K562 (cell line): ENCODE data around the gene TBL1X. TPM values are rescaled to one million over a fixed set of nuclear protein-coding genes. Genes with fewer than 3 reads are reported as not detected.

Experiments used
- ATAC-seq: fragments of 200-7000 bp; cut with Tn5 transposase; 3 replicates; pipeline ENCODE4 v1.9.1; 2020; ENCODE audit warnings: moderate library complexity
- BruUV-seq: library from RNA; stranded (reverse); fragments of 400-500 nt; replicated peaks from 2 replicates; lab custom pipeline; 2021; lab: Mats Ljungman, UMichigan
- CTCF ChIA-PET: fragments of 300-600 bp; formaldehyde crosslinking; extraction: SDS; loops from one replicate; lab custom pipeline; 2021; ENCODE audit warnings: low intra/inter-chr PET ratio; lab: Yijun Ruan, JAX
- POLR2A ChIA-PET: fragments of 300-600, 350-650 bp; sonication (Branson Sonifier 250); formaldehyde crosslinking; extraction: SDS; loops from one replicate; lab custom pipeline; 2021; ENCODE audit warnings: antibody characterized with exemption, inconsistent platforms; lab: Yijun Ruan, JAX
- DNase-seq, 4 experiments: peaks; one replicate each; pipeline versions ENCODE4 v3.0.0 to v3.0.0-alpha.2; 2011 to 2018; ENCODE audit warnings: low spot score in 3 of 4, mixed read lengths in 3 of 4; ENCODE audit errors: extremely low read depth in 1 of 4
- FAIRE-seq: peaks from 2 replicates; lab custom pipeline; 2011; peaks lifted over from hg19 to GRCh38; lab: Jason Lieb, UNC
- H2AFZ ChIP-seq: 2 replicates; pipeline ENCODE4 v1.6.0; 2011; ENCODE audit warnings: low read depth, low read length, control low read depth, inconsistent platforms
- H3K27ac ChIP-seq: fragments of 200-600 bp; 3 replicates; pipeline ENCODE4 v1.8.0; 2011; ENCODE audit warnings: low read depth, mild to moderate bottlenecking, control low read depth, inconsistent platforms, low read length, moderate library complexity, mixed read lengths; ENCODE audit errors: extremely low read depth
- H3K27me3 ChIP-seq, 2 experiments: fragments of 300-600 bp in 1 of 2; 2 replicates in 1 of 2; 3 replicates in 1 of 2; pipeline versions ENCODE4 v1.6.0 to v1.8.0; 2011; ENCODE audit warnings: inconsistent platforms in 2 of 2, low read length in 2 of 2, mild to moderate bottlenecking in 1 of 2, mixed read lengths in 1 of 2, moderate library complexity in 1 of 2; ENCODE audit not compliant: control insufficient read depth in 2 of 2, insufficient read depth in 2 of 2
- H3K36me3 ChIP-seq: fragments of 300-600 bp; 3 replicates; pipeline ENCODE4 v1.8.0; 2011; ENCODE audit warnings: mild to moderate bottlenecking, low read length, inconsistent platforms; ENCODE audit not compliant: control insufficient read depth, insufficient read depth
- H3K4me1 ChIP-seq, 2 experiments: fragments of 200-600 bp in 1 of 2; replicated peaks in 1 of 2; 2 replicates in 1 of 2; 3 replicates in 1 of 2; pipeline versions ENCODE4 v1.5.1 to v1.8.0; 2011; ENCODE audit warnings: inconsistent platforms in 2 of 2, low read length in 2 of 2, mild to moderate bottlenecking in 1 of 2, mixed read lengths in 1 of 2, moderate library complexity in 1 of 2; ENCODE audit not compliant: control insufficient read depth in 2 of 2, insufficient read depth in 2 of 2
- H3K4me2 ChIP-seq: 2 replicates; pipeline ENCODE4 v1.6.1; 2011; ENCODE audit warnings: low read length, control low read depth, inconsistent platforms, mixed read lengths; ENCODE audit not compliant: insufficient read depth
- H3K4me3 ChIP-seq: fragments of 200-600 bp; sonication (generic), shearing (Covaris generic); 2 replicates; pipeline ENCODE4 v1.5.1; 2016; ENCODE audit warnings: control low read depth, inconsistent platforms
- H3K79me2 ChIP-seq: fragments of 200-600 bp; 3 replicates; pipeline ENCODE4 v1.8.0; 2011; ENCODE audit warnings: low read length, inconsistent platforms; ENCODE audit not compliant: control insufficient read depth, insufficient read depth
- H3K9ac ChIP-seq, 2 experiments: 2 replicates each; pipeline versions ENCODE4 v1.6.0 to v1.6.1; 2011; ENCODE audit warnings: low read depth in 2 of 2, low read length in 2 of 2, control low read depth in 1 of 2, inconsistent platforms in 1 of 2, mild to moderate bottlenecking in 1 of 2, mixed read lengths in 1 of 2; ENCODE audit not compliant: insufficient read depth in 1 of 2
- H3K9me1 ChIP-seq: one replicate; pipeline ENCODE4 v1.6.0; 2011; ENCODE audit warnings: inconsistent platforms, mild to moderate bottlenecking, low read length, moderate library complexity; ENCODE audit not compliant: control insufficient read depth, insufficient read depth
- H3K9me3 ChIP-seq: replicated peaks from 2 replicates; pipeline ENCODE4 v1.5.1; 2011; ENCODE audit warnings: low read depth, low read length, inconsistent platforms; ENCODE audit not compliant: control insufficient read depth, insufficient read depth
- H4K20me1 ChIP-seq: replicated peaks from 2 replicates; pipeline ENCODE4 v1.6.1; 2011; ENCODE audit warnings: low read length, inconsistent platforms, mixed read lengths; ENCODE audit not compliant: control insufficient read depth, insufficient read depth
- CTCF ChIP-seq, 3 experiments: IDR thresholded peaks in 2 of 3; conservative IDR thresholded peaks in 1 of 3; 2 replicates each; pipeline ENCODE4 v1.5.1; 2011 to 2012; ENCODE audit warnings: low read length in 3 of 3, mild to moderate bottlenecking in 3 of 3, control low read depth in 2 of 3, improper control_type of control experiment in 1 of 3, inconsistent platforms in 1 of 3, low read depth in 1 of 3, mixed read lengths in 1 of 3, moderate library complexity in 1 of 3; ENCODE audit not compliant: insufficient read depth in 2 of 3
- CTCFL ChIP-seq: IDR thresholded peaks from 2 replicates; pipeline ENCODE4 v1.6.1; 2011; ENCODE audit warnings: borderline replicate concordance, low read depth, mild to moderate bottlenecking, moderate library complexity, low read length; ENCODE audit not compliant: insufficient read depth, poor library complexity, severe bottlenecking
- ZFP91 ChIP-seq: sonication (generic); formaldehyde crosslinking; IDR thresholded peaks from 2 replicates; pipeline ENCODE4 v1.8.0; 2022; ENCODE audit warnings: mild to moderate bottlenecking, missing genetic modification reagents
- ZNF354B ChIP-seq: fragments of 250-450 bp; sonication (Bioruptor Pico); IDR thresholded peaks from 2 replicates; pipeline ENCODE4 v1.4.0; 2020
- WGBS: fragments of 100-300 bp; shearing (Covaris generic); methylation state at CpG from one replicate; pipeline ENCODE4 v1.1.6; 2016; ENCODE audit warnings: low coverage, mixed read lengths; ENCODE audit not compliant: insufficient coverage; ENCODE audit errors: missing lambda C conversion rate; 5-methylcytosine and 5-hydroxymethylcytosine counted together
- in situ Hi-C: fragments of 300-500 bp; cut with MboI; formaldehyde crosslinking; loops from 4 replicates; pipeline ENCODE4 v1.15.0; 2018; ENCODE audit warnings: inconsistent platforms, mixed read lengths
- intact Hi-C: fragments of 100-400 bp; cut with micrococcal nuclease; formaldehyde crosslinking; loops from 2 replicates; pipeline ENCODE4 v1.14.2; 2022
- polyA plus RNA-seq, 8 experiments: library from polyadenylated mRNA; depleted of rRNA in 4 of 8; stranded (reverse) in 5 of 8; unstranded in 3 of 8; fragments of >200 nt; fragmentation: Nextera tagmentation in 2 of 8; fragmentation: Illumina TruSeq in 1 of 8; extraction: Ambion mirVana in 2 of 8; extraction: Trizol in 1 of 8; gene quantifications; 2 replicates each; pipeline versions ENCODE4 v1.2.1 to v1.2.3, GENCODE V29; 2011 to 2014; ENCODE audit warnings: inconsistent platforms in 1 of 8, missing spikeins in 1 of 8
- total RNA-seq, 7 experiments: library from RNA; depleted of rRNA in 6 of 7; stranded (reverse); fragments of >200 nt in 6 of 7; fragmentation: Illumina TruSeq in 2 of 7; extraction: Trizol in 2 of 7; gene quantifications; 2 replicates each; pipeline versions ENCODE4 v1.2.1 to v1.2.3, GENCODE V29; 2011 to 2021; ENCODE audit warnings: low replicate concordance in 1 of 7

TBL1X gene
- total and polyA plus RNA-seq, 9 of the 15 experiments (the other 6 are each of a cell fraction or from before 2014, with no cell fraction given), result 6.0 to 49.6 (median 19.7) TPM

- POLR2A ChIA-PET, result no interaction called here
- ATAC-seq, result 0 out of 3 replicates have a peak, but pooled peaks have one; percentile 40
- Histone ChIP-seq H2AFZ (no peak overlapping the region), H3K9ac (no peak overlapping the region), H3K27ac (no peak overlapping the region), H4K20me1 (peaks cover 5% of the 10 kb centered on the region; the same call in 1 of the 2 replicates), H3K9me1 (no peaks in the 10 kb centered on the region), H3K4me2 (no peak overlapping the region), H3K36me3 (peaks cover 34% of the 10 kb centered on the region; the same call in 2 of the 3 replicates), H3K9me3 (no peaks in the 10 kb centered on the region), H3K27me3 (no peaks in the 10 kb centered on the region), H3K79me2 (peaks cover 32% of the 10 kb centered on the region), H3K4me3 (no peak overlapping the region), H3K4me1 (peaks cover 2 to 3% of the 10 kb centered on the region in 2 experiments; a peak in 3 of 5 replicates)
- in situ Hi-C loops, result no loop called here
- 94% methylated on average over 2 of the region's 2 CpGs for WGBS
- intact Hi-C loops, result no loop called here
- no peak for DNase-seq
- no TSS peak for BruUV-seq
- TF ChIP-seq CTCF (IDR thresholded peaks at IDR 0.05 in 2 of 3, conservative IDR thresholded peaks at IDR 0.05 in 1 of 3; ENCODE audit: insufficient read depth in 2 of 3, low read depth in 1 of 3, low read length in 3 of 3), result peak in 2 of 3 experiments; percentile 12 to 36; a peak in 3 of 6 replicates
- no peak for TF ChIP-seq ZFP91 (CRISPR knock-in tag)
- TF ChIP-seq CTCFL, result no peak
- no peak for TF ChIP-seq ZNF354B
- CTCF ChIA-PET, result no interaction called here
- FAIRE-seq, result no peak
Measured at GRCh38 chrX:9501362-9501761, 36.5 kb downstream of the TBL1X start.
